Suprapubic skin (tissue), 4 donors: ENCODE results near the gene GSN. TPM values are rescaled to one million over a fixed set of nuclear protein-coding genes. Genes with fewer than 3 reads are reported as not detected.

Source experiments
- DNase-seq, 2 donors: peaks; one replicate each; pipeline ENCODE4 v3.0.0-alpha.2; 2019; ENCODE audit warnings: low spot score in 2 of 2
- H3K27ac ChIP-seq: fragments of 200-600 bp; sonication (generic); one replicate; pipeline ENCODE4 v1.5.1; 2019
- H3K27me3 ChIP-seq: fragments of 200-600 bp; sonication (generic); one replicate; pipeline ENCODE4 v1.5.1; 2019
- H3K36me3 ChIP-seq: fragments of 200-600 bp; sonication (generic); one replicate; pipeline ENCODE4 v1.5.1; 2019
- H3K4me1 ChIP-seq: fragments of 200-600 bp; sonication (generic); one replicate; pipeline ENCODE4 v1.5.1; 2019
- H3K4me3 ChIP-seq: fragments of 200-600 bp; sonication (generic); one replicate; pipeline ENCODE4 v1.5.1; 2019; ENCODE audit warnings: mild to moderate bottlenecking
- H3K9me3 ChIP-seq: fragments of 200-600 bp; sonication (generic); one replicate; pipeline ENCODE4 v1.5.1; 2019
- EP300 ChIP-seq: sonication (generic); formaldehyde crosslinking; IDR thresholded peaks from one replicate; pipeline ENCODE4 v1.6.1; 2017; ENCODE audit warnings: antibody characterized with exemption
- POLR2A ChIP-seq, 2 donors: fragments of 450-650 bp; IDR thresholded peaks; one replicate each; pipeline ENCODE4 v1.6.1; 2017; ENCODE audit warnings: antibody characterized with exemption in 2 of 2, mild to moderate bottlenecking in 2 of 2, moderate library complexity in 2 of 2
- POLR2AphosphoS5 ChIP-seq, 3 donors: sonication (generic); formaldehyde crosslinking; IDR thresholded peaks; one replicate each; pipeline ENCODE4 v1.6.1; 2017; ENCODE audit warnings: antibody characterized with exemption in 3 of 3
- WGBS: methylation state at CpG from one replicate; pipeline ENCODE4 v1.1.5; 2018; 5-methylcytosine and 5-hydroxymethylcytosine counted together
- total RNA-seq, 4 donors: library from RNA; depleted of rRNA; stranded (reverse); fragments of >200 nt; gene quantifications; one replicate each; pipeline ENCODE4 v1.1.0, GENCODE V29; 2016
- TF ChIP-seq, protein P1 (sequence below), 2 donors: fragments of 200-600 bp in 1 of 2; fragments of 450-650 bp in 1 of 2; sonication (generic) in 1 of 2; IDR thresholded peaks; one replicate each; pipeline ENCODE4 v1.5.1; 2016 to 2019; ENCODE audit warnings: antibody characterized with exemption in 2 of 2, mild to moderate bottlenecking in 1 of 2, moderate library complexity in 1 of 2

The GSN gene
- total RNA-seq, 4 donors from 2014 or later: 681 to 944 (median 771) TPM

DNA sequence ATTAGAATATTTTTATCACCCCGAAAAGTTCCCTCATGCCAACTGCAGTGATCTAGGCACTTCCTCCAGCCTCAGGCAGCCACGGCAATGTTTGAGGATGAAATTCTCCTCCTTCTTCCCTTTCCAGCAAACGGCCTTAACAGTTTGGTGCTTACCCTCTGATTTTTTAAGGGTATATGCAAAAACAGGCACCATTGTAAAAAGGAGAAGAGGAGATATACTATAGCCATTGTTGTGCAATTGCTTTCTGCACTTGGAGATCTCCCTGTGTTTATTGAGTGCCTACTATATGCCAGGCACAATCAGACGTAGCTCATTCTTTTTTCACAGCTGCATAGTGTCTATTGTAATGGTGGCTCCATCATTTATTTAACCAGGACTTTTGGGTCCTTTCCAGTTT, 29.4 kb downstream of the GSN start:
- Histone ChIP-seq H3K27me3 (no peaks in the 10 kb centered on the region), H3K27ac (peak overlapping the region; percentile 81), H3K9me3 (no peaks in the 10 kb centered on the region), H3K4me1 (peaks cover 96% of the 10 kb centered on the region), H3K36me3 (peaks cover 7% of the 10 kb centered on the region), H3K4me3 (no peak overlapping the region)
- TF ChIP-seq EP300 (no peak), POLR2A (IDR thresholded peaks at IDR 0.05) (no peak), POLR2AphosphoS5 (IDR thresholded peaks at IDR 0.05) (no peak)
- TF ChIP-seq, protein P1, sequence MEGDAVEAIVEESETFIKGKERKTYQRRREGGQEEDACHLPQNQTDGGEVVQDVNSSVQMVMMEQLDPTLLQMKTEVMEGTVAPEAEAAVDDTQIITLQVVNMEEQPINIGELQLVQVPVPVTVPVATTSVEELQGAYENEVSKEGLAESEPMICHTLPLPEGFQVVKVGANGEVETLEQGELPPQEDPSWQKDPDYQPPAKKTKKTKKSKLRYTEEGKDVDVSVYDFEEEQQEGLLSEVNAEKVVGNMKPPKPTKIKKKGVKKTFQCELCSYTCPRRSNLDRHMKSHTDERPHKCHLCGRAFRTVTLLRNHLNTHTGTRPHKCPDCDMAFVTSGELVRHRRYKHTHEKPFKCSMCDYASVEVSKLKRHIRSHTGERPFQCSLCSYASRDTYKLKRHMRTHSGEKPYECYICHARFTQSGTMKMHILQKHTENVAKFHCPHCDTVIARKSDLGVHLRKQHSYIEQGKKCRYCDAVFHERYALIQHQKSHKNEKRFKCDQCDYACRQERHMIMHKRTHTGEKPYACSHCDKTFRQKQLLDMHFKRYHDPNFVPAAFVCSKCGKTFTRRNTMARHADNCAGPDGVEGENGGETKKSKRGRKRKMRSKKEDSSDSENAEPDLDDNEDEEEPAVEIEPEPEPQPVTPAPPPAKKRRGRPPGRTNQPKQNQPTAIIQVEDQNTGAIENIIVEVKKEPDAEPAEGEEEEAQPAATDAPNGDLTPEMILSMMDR (IDR thresholded peaks at IDR 0.05): no peak
- peak in 1 of 2 donors; percentile 31 for DNase-seq
- 23% methylated on average over 4 of the region's 4 CpGs for WGBS

DNA sequence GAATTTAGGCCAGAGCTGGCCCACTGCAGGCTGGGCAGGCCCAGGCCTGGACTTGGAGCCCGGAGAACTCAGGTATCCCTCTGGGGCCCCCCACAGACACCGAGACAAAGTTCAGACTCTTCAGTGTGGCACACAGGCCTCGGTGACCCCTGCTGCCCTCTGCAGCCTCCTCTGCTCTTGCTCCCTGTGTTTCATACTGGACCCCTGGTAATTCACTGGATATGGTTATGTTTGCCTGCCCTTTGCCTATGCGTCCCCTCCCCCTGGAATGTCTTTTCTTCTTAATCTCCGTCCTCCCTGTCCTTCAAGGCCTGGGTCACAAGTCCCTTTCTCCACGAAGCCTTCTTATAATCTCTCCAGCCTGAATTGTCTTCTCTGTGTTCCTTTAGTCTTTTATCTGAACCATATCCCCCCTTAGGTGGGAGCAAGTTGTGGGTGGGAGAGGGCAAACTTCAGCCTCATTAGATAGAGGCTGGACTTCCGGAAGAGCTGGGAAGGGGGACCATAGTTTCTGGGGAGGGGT, 30.1 kb downstream of the GSN start:
- H3K4me3 ChIP-seq: no peak overlapping the region
- peaks cover 14% of the 10 kb centered on the region for H3K36me3 ChIP-seq
- H3K4me1 ChIP-seq: peaks cover 97% of the 10 kb centered on the region
- WGBS: 74% methylated on average over 7 of the region's 7 CpGs
- peak overlapping the region; percentile 81 for H3K27ac ChIP-seq
- no peaks in the 10 kb centered on the region for H3K27me3 ChIP-seq
- peak; percentile 60 to 61 for DNase-seq
- no peaks in the 10 kb centered on the region for H3K9me3 ChIP-seq
- TF ChIP-seq POLR2AphosphoS5 (IDR thresholded peaks at IDR 0.05) (no peak), POLR2A (IDR thresholded peaks at IDR 0.05) (no peak), EP300 (no peak)
- TF ChIP-seq, protein P1 (IDR thresholded peaks at IDR 0.05): no peak

DNA sequence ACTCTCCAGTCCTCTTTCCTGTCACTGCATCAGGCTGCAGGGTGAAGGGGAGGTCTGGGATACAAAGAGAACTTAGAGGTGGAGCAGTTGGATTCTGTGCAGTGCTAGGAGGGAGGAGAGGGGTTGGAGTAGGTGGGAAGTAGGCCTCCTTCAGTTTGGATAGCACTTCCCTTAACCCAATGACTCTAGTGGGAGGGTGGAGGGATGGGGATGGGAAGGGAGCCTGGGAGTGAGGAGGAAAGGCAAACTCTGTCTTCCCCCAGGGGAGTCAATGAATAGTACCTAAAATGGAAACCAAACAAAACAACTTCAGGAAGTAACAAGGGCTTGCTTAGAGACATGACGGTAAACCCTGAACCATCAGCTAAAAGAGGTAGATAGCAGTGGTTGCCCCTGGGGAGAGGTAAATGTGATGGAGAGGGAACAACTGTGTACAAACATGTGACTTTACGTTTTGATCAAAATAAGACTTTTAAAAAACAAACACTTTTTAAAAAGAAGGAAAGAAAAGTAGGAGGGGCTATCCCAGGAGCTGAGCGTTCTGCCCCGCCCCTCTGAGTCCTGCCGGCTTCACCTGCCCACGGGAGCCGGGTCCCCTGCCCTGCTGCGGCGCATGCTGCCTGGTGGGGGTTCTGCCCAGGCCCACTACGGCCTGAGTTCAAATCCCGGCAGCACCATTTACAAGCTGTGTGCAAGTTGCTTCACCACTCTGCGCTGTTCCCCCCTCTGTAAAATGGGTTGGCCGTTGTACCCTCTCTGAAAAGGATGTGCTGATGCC, 30.9 kb downstream of the GSN start:
- Histone ChIP-seq H3K36me3 (peaks cover 22% of the 10 kb centered on the region), H3K9me3 (no peaks in the 10 kb centered on the region), H3K27me3 (no peaks in the 10 kb centered on the region), H3K4me1 (peaks cover 97% of the 10 kb centered on the region), H3K27ac (peak overlapping the region; percentile 81), H3K4me3 (peak overlapping the region; percentile 62)
- TF ChIP-seq POLR2AphosphoS5 (IDR thresholded peaks at IDR 0.05): peak in 1 of 3 donors; percentile 45
- TF ChIP-seq, protein P1 (IDR thresholded peaks at IDR 0.05): no peak
- DNase-seq: peak; percentile 71 to 77
- 13% methylated on average over 13 of the region's 13 CpGs for WGBS

DNA sequence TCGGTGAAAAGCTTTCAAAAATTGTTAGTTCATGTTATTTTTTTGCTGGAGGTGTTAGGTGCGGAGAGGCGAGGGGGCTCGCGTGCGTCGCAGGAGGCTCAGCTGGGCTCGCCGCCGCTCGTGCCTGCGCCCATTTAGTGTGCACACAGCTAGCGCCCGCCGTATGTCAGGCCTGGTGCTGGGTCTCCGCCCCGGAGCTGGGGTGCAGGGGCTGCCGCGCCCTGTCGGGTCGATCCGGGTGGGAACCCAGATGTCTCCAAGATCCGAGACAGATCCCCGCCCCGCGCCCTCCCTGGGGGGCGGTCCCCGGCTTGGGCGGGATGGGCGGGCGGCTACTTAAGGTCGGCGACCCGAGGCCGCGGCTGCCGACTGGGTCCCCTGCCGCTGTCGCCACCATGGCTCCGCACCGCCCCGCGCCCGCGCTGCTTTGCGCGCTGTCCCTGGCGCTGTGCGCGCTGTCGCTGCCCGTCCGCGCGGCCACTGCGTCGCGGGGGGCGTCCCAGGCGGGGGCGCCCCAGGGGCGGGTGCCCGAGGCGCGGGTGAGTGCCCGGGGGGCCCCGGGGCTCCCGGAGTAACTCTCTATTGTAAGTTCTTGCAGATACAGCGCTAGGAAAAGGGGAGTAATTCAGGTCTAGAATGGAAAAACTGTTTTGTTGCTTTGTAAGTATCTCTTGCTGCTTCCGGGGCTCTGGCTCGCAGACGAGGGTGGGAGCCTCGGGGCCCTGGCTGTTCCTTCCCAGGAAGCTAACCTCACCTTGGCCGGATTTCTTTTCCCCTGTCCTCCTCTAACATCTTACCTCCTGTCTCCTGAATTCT, 31.7 kb downstream of the GSN start:
- H3K4me1 ChIP-seq: peaks cover 97% of the 10 kb centered on the region

More for the DNA sequence above, 31.7 kb downstream of the GSN start:
- Histone ChIP-seq H3K36me3 (peaks cover 30% of the 10 kb centered on the region), H3K27ac (peak overlapping the region; percentile 81), H3K9me3 (no peaks in the 10 kb centered on the region), H3K4me3 (peak overlapping the region; percentile 62), H3K27me3 (no peaks in the 10 kb centered on the region)
- TF ChIP-seq, protein P1 (IDR thresholded peaks at IDR 0.05): no peak
- TF ChIP-seq POLR2A (IDR thresholded peaks at IDR 0.05) (peak in 1 of 2 donors; percentile 80), POLR2AphosphoS5 (IDR thresholded peaks at IDR 0.05) (peak in 1 of 3 donors; percentile 82), EP300 (no peak)
- DNase-seq: peak; percentile 87 to 89
- WGBS: 1% methylated on average over 18 of the region's 74 CpGs
